GM12872 (cell line): ENCODE measurements around the gene POLDIP2.

Experiments used
- CTCF ChIP-seq: IDR thresholded peaks from 3 replicates; pipeline ENCODE4 v1.5.1; 2011; ENCODE audit warnings: low read depth, mild to moderate bottlenecking, low read length, moderate library complexity; ENCODE audit not compliant: insufficient read depth

POLDIP2 gene

GRCh38 chr17:28357061-28357900 lies at the start of gene POLDIP2:
POLDIP2 (minus strand) TSS chr17:28357527; CDS start chr17:28357448, 79 bp downstream.
- no peak for TF ChIP-seq CTCF

GRCh38 chr17:28406473-28406814 lies 49.1 kb upstream of the POLDIP2 start:
- no peak for TF ChIP-seq CTCF

GRCh38 chr17:28405632-28406472 lies 48.5 kb upstream of the POLDIP2 start, which contains the start of gene SLC46A1:
SLC46A1 (minus strand) TSS chr17:28406212; CDS start chr17:28406114, 98 bp downstream.
- TF ChIP-seq CTCF: no peak

- TF ChIP-seq CTCF: no peak
Measured at GRCh38 chr17:28404812-28405570, 47.7 kb upstream of the POLDIP2 start.

- no peak for TF ChIP-seq CTCF
Measured at GRCh38 chr17:28404461-28404811, 47.1 kb upstream of the POLDIP2 start.

- TF ChIP-seq CTCF: no peak
Measured at GRCh38 chr17:28404007-28404406, 46.7 kb upstream of the POLDIP2 start.

- no peak for TF ChIP-seq CTCF
Measured at GRCh38 chr17:28402844-28403243, 45.5 kb upstream of the POLDIP2 start.
